ENCODE measurements around the gene AMN.
A peak's percentile ranks its signal among the peaks of the same experiment; 100 is the strongest.

The AMN gene

GRCh38 chr14:102955636-102956408 is 33.4 kb downstream of the AMN start:
- Histone ChIP-seq H3K4me3 (no peak overlapping the region), H3K27ac (no peak overlapping the region)

- H3K4me3 ChIP-seq: no peak overlapping the region
- no peak overlapping the region for H3K27ac ChIP-seq
Observed at GRCh38 chr14:102957222-102957621, 34.8 kb downstream of the AMN start.

GRCh38 chr14:102958461-102958860 is 36.0 kb downstream of the AMN start:
- Histone ChIP-seq H3K27ac (no peak overlapping the region), H3K4me3 (no peak overlapping the region)

DNA sequence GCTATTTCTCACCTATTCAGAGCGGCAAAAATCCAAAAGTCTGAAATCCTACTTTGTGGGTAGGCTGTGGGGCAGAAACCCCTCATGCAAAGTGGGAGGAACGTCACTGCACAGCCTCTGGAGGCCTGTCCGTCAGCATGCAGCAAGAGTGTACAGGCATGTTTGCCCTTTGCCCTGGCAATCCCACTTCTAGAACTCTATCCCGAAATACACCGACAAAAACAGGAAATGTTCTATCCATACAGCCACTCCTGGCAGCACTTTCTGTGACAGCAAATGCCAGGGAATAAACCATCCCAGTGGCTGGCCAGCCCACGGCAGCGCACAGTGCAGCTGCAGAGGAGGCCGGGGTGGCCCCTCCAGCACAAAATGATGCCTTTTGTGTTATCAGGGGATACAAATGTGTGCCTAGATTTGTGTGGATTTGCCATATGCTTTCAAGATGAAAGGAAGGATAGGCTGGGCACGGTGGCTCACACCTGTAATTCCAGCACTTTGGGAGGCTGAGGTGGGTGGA is 39.7 kb downstream of the AMN start:
- Histone ChIP-seq H3K27ac (no peak overlapping the region), H3K4me3 (no peak overlapping the region)

DNA sequence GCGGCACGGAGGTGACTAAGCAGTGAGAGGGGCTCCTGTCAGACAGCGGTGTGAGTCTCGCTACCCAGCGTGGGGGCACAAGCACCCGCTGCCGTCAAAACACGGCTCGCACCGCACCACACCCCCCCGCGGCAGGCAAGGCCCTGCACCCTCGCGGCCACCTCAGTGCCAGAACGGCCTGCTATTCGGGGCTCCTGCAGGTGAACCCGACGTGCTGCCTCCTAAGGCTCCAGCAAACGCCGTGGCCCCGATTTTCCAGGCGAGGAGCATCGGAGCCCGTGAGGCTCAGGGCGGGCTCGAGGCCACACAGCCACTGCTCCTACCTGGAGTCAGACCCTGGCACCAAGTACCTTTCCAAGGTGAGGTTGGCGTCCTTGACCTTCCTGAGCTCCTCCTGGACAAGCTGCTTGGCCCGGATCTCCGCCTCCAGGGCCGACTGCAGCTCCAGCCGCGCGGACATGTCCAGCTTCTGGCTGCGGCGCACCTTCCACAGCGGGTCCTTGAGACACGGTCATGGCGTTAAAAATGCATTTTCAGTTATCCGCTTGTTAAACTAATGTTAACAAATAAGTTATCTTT is 41.8 kb downstream of the AMN start:
- no peak overlapping the region for H3K27ac ChIP-seq
- H3K4me3 ChIP-seq: no peak overlapping the region

GRCh38 chr14:102965282-102965681 is 42.8 kb downstream of the AMN start:
- Histone ChIP-seq H3K27ac (no peak overlapping the region), H3K4me3 (no peak overlapping the region)

DNA sequence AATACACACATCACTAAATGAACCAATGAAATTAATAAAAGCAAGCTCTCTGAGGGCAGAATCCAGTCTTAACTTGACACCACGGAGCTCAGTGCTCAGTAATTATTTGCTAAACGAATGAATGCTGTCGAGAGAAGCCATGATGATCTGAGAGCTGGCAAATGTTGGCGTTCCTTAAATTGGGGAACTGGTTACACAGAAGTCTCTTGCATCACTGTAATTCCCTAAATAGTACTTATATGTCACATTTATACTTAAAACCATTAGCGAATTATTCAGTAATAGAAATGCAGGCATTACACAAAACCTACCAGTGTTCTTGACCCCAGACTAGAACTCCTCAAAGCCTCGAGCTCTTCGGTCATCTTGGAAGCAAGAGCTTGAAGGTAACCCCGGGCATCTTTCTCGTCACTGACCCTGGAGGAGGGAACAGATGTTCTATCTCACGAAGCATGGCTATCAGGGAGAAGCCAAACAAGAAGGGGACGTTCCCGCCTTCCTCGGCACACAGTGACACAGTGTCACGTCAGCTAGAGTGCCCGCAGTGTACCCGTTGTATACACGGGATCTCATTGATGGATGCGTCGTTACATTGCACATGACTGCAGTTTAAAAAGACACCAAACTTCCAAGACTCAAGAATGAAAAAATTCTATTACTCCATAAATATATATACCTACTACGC is 43.6 kb downstream of the AMN start:
- H3K27ac ChIP-seq: peak overlapping the region in 1 of 21 experiments; percentile 41
- no peak overlapping the region for H3K4me3 ChIP-seq

- Histone ChIP-seq H3K27ac (peak overlapping the region in 1 of 21 experiments; percentile 41), H3K4me3 (no peak overlapping the region)
Observed at GRCh38 chr14:102966681-102967505, 44.4 kb downstream of the AMN start.

GRCh38 chr14:102967506-102967795 is 45.0 kb downstream of the AMN start:
- H3K4me3 ChIP-seq: no peak overlapping the region
- no peak overlapping the region for H3K27ac ChIP-seq

- H3K27ac ChIP-seq: no peak overlapping the region
- no peak overlapping the region for H3K4me3 ChIP-seq
Observed at GRCh38 chr14:102968306-102968705, 45.8 kb downstream of the AMN start.

DNA sequence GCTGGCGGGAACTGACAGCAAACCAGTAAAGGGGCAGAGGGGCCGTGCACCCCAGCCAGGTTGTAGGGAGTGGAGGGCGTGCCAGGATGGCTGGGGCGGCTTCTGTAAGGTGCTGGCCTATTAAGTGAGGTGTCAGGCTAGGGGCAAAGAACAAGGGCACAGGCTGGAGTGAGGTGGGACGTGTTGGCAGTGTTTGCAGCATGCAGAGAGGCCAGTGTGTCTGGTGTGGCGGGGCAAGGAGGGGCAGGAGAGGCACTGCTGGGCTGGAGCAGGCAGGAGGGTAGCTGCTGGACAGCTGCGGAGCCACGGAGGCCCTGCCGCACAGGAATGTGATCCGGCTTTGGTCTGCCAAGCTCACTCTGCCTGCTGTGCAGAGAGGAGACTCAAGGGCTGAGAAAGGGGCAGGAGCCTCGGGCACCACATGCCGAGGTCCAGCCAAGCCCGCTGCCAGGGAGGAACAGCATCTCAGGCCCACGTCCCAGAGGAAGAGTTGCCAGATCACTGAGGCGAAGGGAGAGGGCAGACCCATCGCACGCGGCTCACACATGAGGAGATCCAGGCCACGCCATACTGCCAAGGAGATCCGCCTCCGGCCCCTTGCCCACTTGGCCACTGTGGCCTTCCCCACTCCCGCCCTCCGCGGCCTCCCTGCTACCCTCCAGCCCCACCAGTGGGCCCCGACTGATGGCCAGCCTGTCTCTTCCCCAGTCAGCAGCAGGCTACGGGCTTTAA is 46.8 kb downstream of the AMN start:
- no peak overlapping the region for H3K27ac ChIP-seq
- H3K4me3 ChIP-seq: no peak overlapping the region

DNA sequence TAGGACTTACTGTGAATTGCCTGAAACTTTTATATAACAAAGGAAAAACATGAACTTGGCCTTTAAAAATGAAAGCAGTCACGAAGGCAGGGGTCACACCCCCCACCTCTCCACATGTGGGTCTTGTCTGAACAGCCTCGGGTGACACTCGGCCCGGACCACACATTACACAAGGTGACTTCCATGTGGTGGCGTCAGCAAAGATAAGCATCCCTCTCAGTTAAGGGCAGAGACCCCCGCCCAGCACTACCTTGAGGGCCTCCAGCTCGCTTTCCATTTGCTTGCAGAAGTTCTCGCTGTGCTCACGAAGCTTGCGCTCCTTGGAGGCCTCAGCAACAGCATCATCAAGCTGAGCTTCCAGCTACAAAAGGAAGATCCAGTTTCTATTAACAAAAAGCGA is 47.4 kb downstream of the AMN start:
- Histone ChIP-seq H3K27ac (no peak overlapping the region), H3K4me3 (no peak overlapping the region)

DNA sequence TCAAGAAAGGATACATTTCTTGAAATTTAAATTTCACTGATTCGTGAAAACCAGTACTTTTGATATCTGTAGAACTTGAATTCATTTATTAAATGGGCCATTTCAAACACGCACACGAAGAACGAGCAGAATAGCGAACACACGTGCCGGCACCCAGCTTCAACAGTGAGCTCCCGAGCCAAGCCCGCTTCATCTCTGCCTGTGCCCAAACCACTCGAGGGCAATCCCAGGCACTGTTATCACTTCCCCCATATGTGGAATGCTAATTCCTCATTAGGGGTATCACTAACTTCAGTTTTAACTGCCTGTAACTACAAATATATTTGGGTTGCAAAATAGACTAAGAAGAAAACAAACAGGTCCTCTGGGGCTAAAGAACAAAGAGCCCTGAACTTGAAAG is 48.0 kb downstream of the AMN start:
- H3K4me3 ChIP-seq: no peak overlapping the region

GRCh38 chr14:102971314-102971713 is 48.9 kb downstream of the AMN start:
- Histone ChIP-seq H3K4me3 (no peak overlapping the region), H3K27ac (no peak overlapping the region)

More for the DNA sequence above, 48.0 kb downstream of the AMN start:
- no peak overlapping the region for H3K27ac ChIP-seq

GRCh38 chr14:102971836-102972606 is 49.6 kb downstream of the AMN start:
- H3K4me3 ChIP-seq: no peak overlapping the region
- H3K27ac ChIP-seq: no peak overlapping the region

DNA sequence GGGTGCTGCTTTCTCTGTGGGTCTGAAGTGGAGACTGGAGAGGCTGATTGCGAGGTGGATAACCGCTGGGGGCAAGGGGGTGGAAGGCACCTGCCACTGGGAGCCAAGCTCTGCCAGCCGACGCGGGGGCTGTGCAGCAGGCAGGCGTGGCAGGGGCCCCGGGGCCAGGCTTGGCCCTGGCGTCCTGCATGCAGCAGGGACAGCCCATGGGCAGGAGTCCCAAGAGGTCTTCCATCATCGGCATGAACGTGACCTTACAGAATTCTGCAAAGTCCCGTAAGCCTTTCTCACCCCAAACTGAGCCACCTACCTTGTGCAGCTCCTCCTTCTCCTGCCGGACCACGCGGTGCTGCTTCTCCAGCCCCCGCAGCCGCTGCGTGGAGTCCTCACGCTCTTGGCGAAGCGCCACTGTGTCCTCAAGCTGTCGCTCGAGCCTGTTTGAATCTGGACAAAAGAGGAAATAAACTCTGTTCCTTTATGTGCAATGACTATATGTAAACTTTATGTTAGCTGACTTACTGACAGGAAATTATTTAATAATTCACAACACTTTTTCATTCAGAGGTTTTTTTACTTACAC is 51.3 kb downstream of the AMN start:
- Histone ChIP-seq H3K4me3 (no peak overlapping the region), H3K27ac (no peak overlapping the region)

GRCh38 chr14:102975662-102976061 is 53.2 kb downstream of the AMN start:
- Histone ChIP-seq H3K4me3 (no peak overlapping the region), H3K27ac (no peak overlapping the region)

- Histone ChIP-seq H3K4me3 (no peak overlapping the region), H3K27ac (no peak overlapping the region)
Observed at GRCh38 chr14:102977475-102977874, 55.0 kb downstream of the AMN start.

- H3K4me3 ChIP-seq: no peak overlapping the region
- H3K27ac ChIP-seq: no peak overlapping the region
Observed at GRCh38 chr14:102979406-102979805, 56.9 kb downstream of the AMN start.
